GM21825 (cell line): ENCODE data around the gene TCEANC.
A peak's percentile ranks its signal among the peaks of the same experiment; 100 is the strongest.
"Not testable (repeated sequence)": the region's sequence is repeated elsewhere in the genome, so short reads cannot be mapped to it uniquely, and the experiment has no call there.

ENCODE experiments used
- ATAC-seq: cut with Tn5 transposase; IDR thresholded peaks from one replicate; pipeline ENCODE4 v1.9.1; 2021; ENCODE audit warnings: mild to moderate bottlenecking, moderate library complexity; ENCODE audit not compliant: unreplicated experiment

The TCEANC gene, protein sequence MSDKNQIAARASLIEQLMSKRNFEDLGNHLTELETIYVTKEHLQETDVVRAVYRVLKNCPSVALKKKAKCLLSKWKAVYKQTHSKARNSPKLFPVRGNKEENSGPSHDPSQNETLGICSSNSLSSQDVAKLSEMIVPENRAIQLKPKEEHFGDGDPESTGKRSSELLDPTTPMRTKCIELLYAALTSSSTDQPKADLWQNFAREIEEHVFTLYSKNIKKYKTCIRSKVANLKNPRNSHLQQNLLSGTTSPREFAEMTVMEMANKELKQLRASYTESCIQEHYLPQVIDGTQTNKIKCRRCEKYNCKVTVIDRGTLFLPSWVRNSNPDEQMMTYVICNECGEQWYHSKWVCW

GRCh38 chrX:13652850-13653693 is at the start of gene TCEANC:
TSS of gene TCEANC (plus strand) at chrX:13653141. CDS start at chrX:13662509, 9,368 bp downstream.
- peak; percentile 96 for ATAC-seq

DNA sequence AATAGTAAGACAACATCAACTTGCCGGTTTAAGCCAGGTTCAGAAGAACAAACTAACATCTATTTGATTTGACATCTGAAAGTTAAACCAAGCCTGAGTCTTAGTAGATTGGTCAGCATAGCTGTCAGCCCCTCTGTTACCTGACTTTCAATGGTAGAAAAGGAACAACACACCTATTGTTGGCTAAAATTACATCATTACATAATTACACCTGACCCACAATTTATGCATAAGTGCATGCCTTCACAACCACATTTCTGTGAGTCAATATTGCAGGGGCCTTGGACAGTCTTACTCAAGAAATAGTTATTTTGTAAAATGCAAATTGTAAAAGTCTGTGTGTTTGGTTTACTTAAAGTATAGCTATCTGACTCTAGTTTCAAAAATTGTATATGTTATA is 47.3 kb upstream of the TCEANC start:
- ATAC-seq: no peak

DNA sequence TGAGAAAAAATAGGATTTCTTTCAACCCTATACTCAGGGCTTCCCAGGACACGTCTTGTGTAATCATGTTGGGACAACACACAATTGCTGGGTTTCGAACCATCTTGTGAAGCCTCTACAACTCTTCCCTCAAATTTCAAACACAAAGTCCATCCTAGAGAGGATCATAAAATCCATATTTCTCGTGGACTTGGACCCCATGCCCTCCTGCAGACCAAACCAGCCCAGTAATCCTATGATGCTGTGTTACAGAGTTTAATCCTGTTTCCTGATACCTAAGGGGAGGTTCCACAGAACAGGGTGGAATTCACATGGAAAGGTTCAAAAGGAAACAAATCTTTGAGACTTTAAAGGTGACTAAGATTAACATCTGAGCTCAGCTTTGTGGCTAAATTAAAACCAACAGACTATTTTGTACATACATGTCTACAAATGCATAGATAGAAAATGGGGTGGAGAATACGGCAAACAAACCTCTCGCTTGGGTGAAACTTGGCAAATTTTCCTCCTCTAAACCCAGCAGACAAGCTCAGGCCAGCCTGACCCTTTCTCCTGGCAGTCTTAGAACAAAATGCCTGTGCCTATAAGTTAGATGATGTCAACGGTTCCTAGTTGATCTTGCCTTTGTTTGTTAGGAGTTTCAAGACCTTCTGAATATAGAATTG is 45.5 kb upstream of the TCEANC start:
- no peak for ATAC-seq

GRCh38 chrX:13607996-13608365 is 45.0 kb upstream of the TCEANC start:
- ATAC-seq: no peak

DNA sequence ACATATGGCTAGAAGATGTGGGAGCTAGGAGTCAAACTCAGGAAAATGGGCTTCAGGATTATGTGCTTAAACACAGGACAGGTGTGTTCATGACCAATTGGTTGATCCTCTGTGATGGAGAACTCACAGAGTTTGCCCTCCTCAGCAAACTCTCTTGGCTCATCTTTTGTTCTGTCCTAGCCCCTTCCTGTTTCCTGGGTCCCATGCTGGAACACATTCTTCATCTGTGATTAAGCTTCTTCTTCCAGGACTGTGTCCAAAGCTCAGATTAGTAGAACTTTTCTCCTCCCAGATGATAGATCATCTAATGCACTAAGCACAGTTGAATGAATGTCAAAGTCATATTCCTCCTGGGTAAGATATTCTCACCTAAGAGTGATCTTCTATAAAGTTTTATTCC is 38.8 kb upstream of the TCEANC start:
- ATAC-seq: no peak

DNA sequence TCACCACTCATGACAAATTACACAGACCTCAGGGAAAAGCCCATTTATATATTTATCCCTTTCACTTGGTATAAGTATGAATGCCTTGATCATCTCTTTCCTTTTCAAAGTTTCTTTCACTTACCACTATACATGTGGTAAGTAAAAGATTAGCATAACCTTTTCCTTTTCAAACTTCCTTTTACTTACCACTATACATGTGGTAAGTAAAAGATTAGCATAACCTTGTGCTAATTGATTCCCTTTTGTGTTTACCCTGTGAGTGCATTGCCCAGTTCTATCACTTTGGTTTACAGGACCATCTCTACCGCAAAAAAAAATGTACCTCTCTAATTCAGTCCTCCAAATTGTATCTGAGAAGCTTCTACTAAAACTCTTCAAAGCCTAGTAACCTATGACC is 32.7 kb upstream of the TCEANC start:
- no peak for ATAC-seq

DNA sequence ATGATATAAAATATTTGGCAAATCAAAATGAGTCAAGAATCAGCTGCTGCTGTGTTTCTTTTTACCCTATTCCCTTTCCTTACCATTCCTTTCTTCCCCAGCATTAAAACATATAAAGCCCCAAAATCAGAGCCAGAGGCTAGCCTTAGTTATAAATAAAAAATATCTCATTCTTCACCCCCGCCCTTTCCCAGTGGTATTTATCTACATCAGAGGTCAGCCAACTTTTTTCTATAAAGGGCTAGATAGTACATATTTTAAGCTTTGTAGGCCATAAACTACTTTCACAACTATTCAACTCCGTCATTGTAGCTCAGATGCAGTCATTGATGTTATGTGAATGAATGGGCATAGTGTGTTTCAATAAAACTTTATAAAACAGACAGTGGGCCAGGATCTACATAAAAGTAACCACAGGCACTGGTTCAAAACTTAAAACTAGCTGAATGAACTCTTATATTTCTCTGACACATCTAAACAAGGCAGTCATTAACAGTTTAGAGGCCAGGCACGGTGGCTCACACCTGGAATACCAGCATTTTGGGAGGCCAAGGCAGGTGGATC is 30.5 kb upstream of the TCEANC start:
- no peak for ATAC-seq

DNA sequence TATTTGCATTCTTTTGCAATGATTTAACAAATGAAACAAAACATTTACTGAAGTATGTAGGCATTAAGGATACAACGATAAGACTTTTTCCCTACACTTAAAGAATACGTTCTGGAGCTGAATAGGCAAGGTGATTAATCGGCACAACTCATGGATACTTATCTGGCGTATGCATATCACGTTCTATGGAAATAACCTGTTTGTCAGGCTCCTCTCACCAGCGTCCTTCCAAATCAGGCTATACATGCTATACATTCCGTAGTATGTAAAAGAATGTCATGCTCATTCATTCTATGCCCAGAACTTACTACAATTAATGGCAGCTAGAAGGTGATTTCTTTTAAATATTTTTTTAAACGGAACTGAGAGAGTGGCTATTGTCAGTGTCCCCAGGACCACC is 25.6 kb upstream of the TCEANC start:
- ATAC-seq: no peak

DNA sequence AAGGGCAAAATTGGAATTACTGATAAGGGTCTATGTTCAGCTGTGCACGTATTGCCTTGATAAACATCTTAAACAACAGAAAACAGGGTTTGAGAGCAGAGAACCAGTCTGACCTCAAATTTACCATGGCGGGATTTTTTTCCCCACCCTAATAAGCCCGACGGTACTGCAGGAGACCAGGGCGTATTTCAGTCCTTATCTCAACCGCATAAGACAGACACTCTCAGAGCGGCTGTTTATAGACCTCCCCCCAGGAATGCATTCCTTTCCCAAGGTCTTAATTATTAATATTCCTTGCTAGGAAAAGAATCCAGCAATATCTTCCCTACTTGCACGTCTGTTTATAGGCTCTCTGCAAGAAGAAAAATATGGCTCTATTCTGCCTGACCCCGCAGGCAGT is 15.7 kb upstream of the TCEANC start:
- ATAC-seq: not testable (repeated sequence)

DNA sequence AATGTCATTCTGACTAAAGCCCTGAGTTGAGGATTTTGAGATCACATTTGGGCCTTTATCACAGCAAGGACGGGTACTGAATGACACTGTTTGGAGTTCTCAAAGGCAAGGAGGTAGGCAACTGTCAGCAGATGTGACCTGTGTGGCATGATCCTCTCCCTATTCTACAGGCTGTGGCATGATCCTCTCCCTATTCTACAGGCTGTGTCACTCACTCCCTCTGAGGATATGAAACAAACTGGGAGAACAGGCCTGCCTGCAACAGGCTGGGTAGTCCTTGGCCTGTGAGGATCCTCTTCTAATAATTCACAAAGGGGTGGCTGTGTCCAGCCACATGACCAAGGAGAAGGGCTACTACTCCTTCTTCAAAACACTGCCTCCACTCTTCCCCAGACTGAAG is 14.9 kb upstream of the TCEANC start:
- ATAC-seq: no peak

DNA sequence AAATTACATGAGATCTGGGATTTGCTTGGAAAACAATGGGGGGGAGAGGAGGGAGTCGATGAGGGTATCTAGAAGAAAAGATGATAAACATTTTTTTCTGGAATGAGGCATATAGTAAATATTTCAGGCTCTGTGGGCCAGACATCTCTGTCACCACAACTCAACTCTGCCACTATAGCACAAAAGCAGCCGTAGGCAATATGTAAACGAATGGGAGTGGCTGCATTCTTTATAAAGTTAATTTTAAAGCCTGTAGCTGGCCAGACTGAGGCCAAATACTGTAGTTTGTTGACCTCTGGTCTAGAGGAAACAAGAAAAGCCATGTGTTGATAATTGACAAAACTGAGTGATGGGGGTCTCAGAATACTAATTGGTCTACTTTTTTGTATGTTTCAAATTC is 14.1 kb upstream of the TCEANC start:
- no peak for ATAC-seq

GRCh38 chrX:13641684-13642083 is 11.3 kb upstream of the TCEANC start:
- ATAC-seq: not testable (repeated sequence)

GRCh38 chrX:13645464-13646153 is 7.3 kb upstream of the TCEANC start:
- no peak for ATAC-seq

DNA sequence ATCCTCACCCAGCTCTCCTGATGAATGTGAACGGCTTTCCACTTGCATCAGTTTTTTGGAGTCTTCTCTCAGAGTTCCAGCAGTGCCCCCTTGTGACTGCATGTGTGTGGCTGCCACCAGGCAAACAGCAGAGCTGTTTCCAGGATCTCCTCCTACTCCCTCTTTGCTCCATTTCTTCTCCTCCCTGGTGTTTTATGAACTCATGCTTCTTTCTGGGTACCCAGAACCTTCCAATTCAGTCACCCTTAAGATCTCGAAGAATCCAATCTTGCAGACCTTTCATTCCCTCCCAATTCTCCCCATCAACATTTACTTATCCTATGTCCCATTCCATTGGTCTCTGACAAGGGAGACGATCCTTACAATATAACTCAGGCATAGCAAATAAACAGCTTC is 6.8 kb upstream of the TCEANC start:
- no peak for ATAC-seq

DNA sequence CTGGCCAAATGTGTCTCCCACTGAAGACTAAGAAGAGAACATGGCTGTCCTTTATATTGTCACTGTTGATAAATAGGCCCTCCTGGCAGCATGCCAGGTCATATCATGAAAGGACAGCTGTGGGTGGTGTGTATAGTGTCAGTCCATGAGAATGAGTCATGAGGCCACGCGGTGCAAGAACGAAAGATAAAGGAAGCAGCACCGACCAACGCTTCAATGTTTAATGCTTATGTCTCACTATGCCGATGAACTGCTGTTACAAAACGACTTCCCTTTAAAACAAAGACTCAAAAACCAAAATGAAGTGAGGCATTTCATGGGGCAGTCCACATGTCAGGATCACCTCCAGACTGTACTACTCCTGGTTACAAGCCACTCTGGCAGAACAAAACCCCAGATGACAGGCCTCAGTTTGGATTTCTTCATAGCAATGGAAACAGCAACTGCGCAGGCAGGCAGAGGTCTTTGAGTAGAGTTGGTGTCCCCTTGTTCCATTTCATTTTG is 5.2 kb upstream of the TCEANC start:
- no peak for ATAC-seq

DNA sequence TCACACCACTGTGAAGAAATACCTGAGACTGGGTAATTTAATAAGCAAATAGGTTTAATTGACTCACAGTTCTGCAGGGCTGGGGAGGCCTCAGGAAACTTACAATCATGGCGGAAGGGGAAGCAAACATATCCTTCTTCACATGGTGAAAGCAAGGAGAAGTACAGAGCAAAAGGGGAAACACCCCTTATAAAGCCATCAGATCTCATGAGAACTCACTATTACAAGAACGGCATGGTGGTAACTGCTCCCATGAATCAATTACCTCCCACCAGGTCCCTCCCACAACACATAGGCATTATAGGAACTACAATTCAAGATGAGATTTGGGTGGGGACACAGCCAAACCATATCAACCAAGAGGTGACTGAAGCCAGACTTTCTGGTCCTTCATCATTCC is 4.6 kb upstream of the TCEANC start:
- not testable (repeated sequence) for ATAC-seq

- ATAC-seq: no peak
These were observed 3.1 kb upstream of the TCEANC start for GRCh38 chrX:13649838-13650237.

GRCh38 chrX:13650318-13650717 is 2.6 kb upstream of the TCEANC start:
- no peak for ATAC-seq

DNA sequence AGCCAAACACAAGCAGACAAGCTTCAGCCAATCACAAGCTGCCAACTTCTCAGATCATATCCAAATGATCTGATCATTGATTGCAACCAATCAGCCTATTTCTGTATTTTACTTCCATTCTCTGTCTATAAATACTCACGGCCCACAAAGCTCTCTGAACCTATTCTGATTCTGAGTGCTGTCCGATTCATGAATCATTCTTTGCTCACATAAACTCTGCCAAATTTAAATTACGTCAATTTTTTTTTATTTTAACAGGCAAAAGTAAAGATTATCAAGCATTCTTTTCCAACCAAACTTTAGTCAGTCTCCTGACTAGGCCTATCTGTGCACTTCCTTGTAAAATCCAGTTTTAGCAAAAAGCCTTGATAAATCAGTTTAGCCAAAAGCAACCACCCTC is 1.8 kb upstream of the TCEANC start:
- no peak for ATAC-seq

DNA sequence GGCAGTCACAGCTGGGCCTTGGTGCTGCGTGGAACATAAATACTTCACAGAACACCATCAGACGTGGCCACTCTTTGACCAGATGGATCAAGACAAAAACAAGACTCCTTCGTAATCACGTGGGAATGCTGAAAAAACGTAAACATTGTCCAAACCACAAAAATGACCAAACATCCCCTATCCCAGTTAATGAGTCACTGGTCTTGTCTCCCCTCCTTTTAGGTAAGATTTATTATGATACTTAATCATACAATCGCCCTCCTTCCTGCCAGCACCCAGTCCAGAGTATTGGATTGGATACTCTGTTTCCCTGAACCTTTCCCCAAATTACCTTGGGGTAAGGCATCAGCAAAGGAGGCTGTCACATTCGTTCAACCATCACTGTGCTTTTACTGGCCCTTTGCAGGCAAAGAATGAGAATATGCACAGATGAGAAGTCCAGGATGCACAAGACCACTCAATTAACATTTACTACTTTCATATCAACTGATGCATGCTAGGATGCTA is 601 bp upstream of the TCEANC start:
- ATAC-seq: no peak
